Measurements from ENCODE around the gene RAD23B. TPM values are rescaled to one million over a fixed set of nuclear protein-coding genes. Genes with fewer than 3 reads are reported as not detected.

Gene RAD23B
- total RNA-seq, 4 donors from 2014 or later: 69.8 to 94.4 (median 74.4) TPM

DNA sequence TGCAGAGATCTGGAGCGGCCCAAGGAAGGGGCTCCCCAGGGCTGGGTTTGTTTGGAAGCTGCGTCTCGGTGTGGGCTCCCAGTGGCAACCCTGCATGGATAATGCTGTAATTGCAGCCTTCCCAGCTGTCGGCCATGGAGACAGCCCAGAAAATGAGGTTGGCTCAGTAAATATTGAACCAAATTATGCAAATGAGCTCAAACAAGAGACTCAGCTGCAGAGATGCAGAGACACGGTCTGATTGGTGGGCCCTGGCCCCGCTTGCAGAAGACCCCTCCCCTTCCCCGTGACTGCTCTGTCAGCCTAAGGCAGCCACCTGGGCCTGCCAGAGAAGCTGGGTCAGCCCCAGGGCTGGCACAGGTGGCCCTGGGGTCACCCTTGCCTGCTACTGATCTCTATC lies 75.9 kb downstream of the RAD23B start:
- Histone ChIP-seq H3K36me3 (no peaks in the 10 kb centered on the region), H3K4me1 (no peaks in the 10 kb centered on the region), H3K4me3 (no peak overlapping the region), H3K27me3 (no peaks in the 10 kb centered on the region), H3K27ac (no peak overlapping the region), H3K9me3 (no peaks in the 10 kb centered on the region)
- intact Hi-C loops (cut with DNase I): no loop called here
- no peak for DNase-seq
- no peak for TF ChIP-seq POLR2A (IDR thresholded peaks at IDR 0.05)
- TF ChIP-seq, protein P1, sequence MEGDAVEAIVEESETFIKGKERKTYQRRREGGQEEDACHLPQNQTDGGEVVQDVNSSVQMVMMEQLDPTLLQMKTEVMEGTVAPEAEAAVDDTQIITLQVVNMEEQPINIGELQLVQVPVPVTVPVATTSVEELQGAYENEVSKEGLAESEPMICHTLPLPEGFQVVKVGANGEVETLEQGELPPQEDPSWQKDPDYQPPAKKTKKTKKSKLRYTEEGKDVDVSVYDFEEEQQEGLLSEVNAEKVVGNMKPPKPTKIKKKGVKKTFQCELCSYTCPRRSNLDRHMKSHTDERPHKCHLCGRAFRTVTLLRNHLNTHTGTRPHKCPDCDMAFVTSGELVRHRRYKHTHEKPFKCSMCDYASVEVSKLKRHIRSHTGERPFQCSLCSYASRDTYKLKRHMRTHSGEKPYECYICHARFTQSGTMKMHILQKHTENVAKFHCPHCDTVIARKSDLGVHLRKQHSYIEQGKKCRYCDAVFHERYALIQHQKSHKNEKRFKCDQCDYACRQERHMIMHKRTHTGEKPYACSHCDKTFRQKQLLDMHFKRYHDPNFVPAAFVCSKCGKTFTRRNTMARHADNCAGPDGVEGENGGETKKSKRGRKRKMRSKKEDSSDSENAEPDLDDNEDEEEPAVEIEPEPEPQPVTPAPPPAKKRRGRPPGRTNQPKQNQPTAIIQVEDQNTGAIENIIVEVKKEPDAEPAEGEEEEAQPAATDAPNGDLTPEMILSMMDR (IDR thresholded peaks at IDR 0.05): no peak
- 63 to 84% methylated on average over 3 to 4 of the region's 7 CpGs for WGBS, 2 donors

DNA sequence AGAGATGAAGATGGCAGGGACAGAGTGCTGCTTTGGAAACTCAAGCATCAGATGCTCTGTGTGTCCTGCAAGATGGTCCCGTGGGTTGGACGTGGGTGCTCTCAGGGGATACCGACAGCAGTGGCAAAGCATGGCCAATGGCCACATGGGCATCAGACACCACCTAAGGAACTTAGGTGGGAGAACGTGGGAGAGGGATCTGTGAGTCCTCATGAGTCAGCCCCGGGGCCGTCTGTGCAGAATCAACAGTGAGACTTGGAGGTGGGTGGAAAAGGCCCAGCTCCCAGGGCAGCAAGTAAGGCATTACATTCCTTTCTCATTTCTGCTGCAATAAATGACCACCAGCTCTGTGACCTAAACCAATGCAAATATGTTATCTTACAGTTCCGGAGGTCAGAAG lies 77.0 kb downstream of the RAD23B start:
- 82 to 86% methylated on average over 7 of the region's 7 CpGs for WGBS, 2 donors
- H3K27me3 ChIP-seq: no peaks in the 10 kb centered on the region
- no peak overlapping the region for H3K27ac ChIP-seq
- TF ChIP-seq, protein P1 (IDR thresholded peaks at IDR 0.05): no peak
- no peak for TF ChIP-seq POLR2A (IDR thresholded peaks at IDR 0.05)
- intact Hi-C loops (cut with DNase I): no loop called here
- H3K4me3 ChIP-seq: no peak overlapping the region
- H3K36me3 ChIP-seq: no peaks in the 10 kb centered on the region
- no peaks in the 10 kb centered on the region for H3K4me1 ChIP-seq
- no peaks in the 10 kb centered on the region for H3K9me3 ChIP-seq
- DNase-seq: no peak

DNA sequence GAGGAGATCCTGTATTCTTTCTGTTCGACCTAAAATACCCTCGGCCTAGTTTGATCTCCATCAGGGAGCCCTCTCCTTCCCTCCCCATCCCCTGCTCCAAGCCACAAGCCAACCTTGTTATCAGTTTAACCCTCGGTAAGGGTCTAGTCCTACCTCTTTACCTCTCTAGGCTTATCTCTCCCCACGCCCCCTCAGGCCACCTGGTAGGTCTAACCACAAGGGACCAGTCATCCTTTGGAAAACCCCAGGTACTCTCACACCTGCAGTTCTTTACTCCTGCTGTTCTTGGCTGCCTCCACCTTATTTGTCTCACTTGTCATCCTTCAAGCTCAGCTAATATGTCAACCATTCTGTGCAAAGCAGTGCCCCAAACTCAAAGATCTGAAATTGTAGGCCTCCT lies 78.7 kb downstream of the RAD23B start:
- no peaks in the 10 kb centered on the region for H3K9me3 ChIP-seq
- H3K4me1 ChIP-seq: no peaks in the 10 kb centered on the region
- no peak for DNase-seq
- TF ChIP-seq POLR2A (IDR thresholded peaks at IDR 0.05): no peak
- TF ChIP-seq, protein P1 (IDR thresholded peaks at IDR 0.05): no peak
- H3K27ac ChIP-seq: no peak overlapping the region
- H3K27me3 ChIP-seq: no peaks in the 10 kb centered on the region
- no peaks in the 10 kb centered on the region for H3K36me3 ChIP-seq
- 73 to 78% methylated on average over 4 of the region's 4 CpGs for WGBS, 2 donors
- intact Hi-C loops (cut with DNase I): no loop called here
- H3K4me3 ChIP-seq: no peak overlapping the region

DNA sequence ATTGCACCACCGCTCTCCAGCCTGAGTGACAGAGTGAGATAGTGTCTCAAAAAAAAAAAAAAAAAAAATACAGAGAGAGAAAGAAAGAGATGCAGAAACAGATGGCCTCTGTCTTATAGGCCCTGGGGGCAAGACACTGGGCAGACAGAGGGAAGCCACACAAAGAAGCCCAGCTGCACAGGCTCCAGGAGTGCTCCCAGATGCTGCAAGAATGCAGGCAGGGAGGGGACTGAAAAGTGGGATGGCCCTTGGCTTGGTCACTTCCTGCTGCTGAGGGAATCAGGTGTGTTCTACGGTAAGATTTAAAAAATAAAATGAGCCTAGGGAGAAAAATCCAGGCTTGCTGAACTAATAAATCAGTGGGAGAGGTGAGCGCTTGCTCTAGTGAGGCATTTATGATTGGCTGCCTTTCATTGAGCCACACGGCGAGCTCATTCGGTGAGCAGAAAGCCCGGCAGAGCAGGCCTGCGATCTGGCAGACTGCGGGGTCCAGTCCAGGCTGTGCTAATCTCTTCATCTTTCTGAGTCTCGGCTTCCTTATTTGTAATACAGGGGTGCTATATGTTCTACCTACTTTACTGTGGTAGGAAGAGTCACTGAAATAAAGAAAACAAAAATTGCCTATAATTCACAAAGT lies 80.6 kb downstream of the RAD23B start:
- TF ChIP-seq, protein P1 (IDR thresholded peaks at IDR 0.05): no peak
- TF ChIP-seq POLR2A (IDR thresholded peaks at IDR 0.05): no peak
- 81 to 84% methylated on average over 10 of the region's 10 CpGs for WGBS, 2 donors
- Histone ChIP-seq H3K27me3 (no peaks in the 10 kb centered on the region), H3K4me1 (no peaks in the 10 kb centered on the region), H3K4me3 (no peak overlapping the region), H3K36me3 (no peaks in the 10 kb centered on the region), H3K27ac (no peak overlapping the region), H3K9me3 (no peaks in the 10 kb centered on the region)
- intact Hi-C loops (cut with DNase I): no loop called here
- DNase-seq: no peak

DNA sequence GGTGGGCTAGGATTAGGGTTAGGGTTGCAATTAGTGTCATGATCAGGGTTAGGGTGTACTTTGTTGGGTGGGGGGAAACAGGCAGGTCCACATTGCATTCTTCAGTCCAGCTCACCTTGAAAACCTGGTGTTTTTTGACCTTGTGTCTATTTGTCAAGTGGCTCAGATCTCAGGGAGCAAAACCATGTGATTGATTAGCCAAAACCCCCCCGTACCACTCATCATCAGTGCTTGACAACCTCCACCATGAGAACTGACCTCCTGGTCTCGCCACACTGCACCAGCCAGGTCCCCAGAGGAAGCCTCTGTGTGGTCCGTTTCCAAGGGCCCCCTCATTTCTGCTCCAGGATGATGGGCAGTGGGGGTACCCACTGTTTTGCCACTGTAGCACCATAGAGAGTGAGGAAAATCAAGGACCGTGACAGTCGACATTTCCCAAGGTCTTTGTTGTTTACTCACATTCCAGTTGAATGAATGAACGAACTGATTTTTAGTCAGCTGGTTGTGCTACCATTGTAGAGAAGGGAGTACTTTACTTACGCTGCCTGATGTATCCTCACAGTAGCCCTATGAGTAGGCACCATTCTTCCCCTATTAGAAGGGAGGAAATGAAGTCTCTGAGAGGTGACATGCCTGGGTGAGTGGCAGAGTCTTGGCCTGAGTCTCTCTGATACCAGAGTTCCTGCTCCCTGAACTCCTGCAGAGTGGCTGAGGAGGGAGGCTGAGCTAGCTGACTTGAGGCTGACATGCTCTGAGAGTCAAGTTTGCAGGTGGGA lies 84.8 kb downstream of the RAD23B start:
- Histone ChIP-seq H3K4me3 (no peak overlapping the region), H3K36me3 (no peaks in the 10 kb centered on the region), H3K4me1 (no peaks in the 10 kb centered on the region), H3K9me3 (no peaks in the 10 kb centered on the region), H3K27me3 (no peaks in the 10 kb centered on the region), H3K27ac (no peak overlapping the region)
- DNase-seq: no peak
- TF ChIP-seq, protein P1 (IDR thresholded peaks at IDR 0.05): no peak
- TF ChIP-seq POLR2A (IDR thresholded peaks at IDR 0.05): no peak
- WGBS, 2 donors: 69 to 74% methylated on average over 4 to 5 of the region's 7 CpGs
- intact Hi-C loops (cut with DNase I): no loop called here

Data from esophagus squamous epithelium (tissue), 5 donors.